K562 (cell line): Measurements from ENCODE around the gene NECAB3.
"Not testable (repeated sequence)": the region's sequence is repeated elsewhere in the genome, so short reads cannot be mapped to it uniquely, and the experiment has no call there.

Source experiments
- FOXA1 ChIP-seq: fragments of 450-650 bp; IDR thresholded peaks from 2 replicates; pipeline ENCODE4 v1.6.1; 2016; ENCODE audit warnings: mild to moderate bottlenecking, borderline replicate concordance
- PPARD ChIP-seq: fragments of 250-450 bp; sonication (Bioruptor Pico); IDR thresholded peaks from 2 replicates; pipeline ENCODE4 v1.8.0; 2022; ENCODE audit warnings: inconsistent platforms, mild to moderate bottlenecking, moderate library complexity
- TF ChIP-seq, protein P1 (sequence below), 3 experiments: IDR thresholded peaks in 2 of 3; conservative IDR thresholded peaks in 1 of 3; 2 replicates each; pipeline ENCODE4 v1.5.1; 2011 to 2012; ENCODE audit warnings: low read length in 3 of 3, mild to moderate bottlenecking in 3 of 3, control low read depth in 2 of 3, improper control_type of control experiment in 1 of 3, inconsistent platforms in 1 of 3, low read depth in 1 of 3, mixed read lengths in 1 of 3, moderate library complexity in 1 of 3; ENCODE audit not compliant: insufficient read depth in 2 of 3

DNA sequence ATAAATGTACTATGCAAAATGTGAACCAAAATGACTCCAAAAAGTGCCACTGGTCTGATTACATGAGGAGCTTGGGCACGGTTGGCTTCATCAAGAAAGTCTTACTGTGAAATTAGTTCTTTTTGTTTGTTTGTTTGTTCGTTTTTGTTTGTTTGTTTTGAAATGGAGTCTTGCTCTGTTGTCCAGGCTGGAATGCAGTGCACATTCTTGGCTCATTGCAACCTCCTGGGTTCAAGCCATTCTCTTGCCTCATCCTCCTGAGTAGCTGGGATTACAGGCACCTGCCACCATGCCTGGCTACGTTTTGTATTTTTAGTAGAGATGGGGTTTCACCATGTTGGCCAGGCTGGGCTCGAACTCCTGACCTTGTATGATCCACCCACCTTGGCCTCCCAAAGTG lies 42.3 kb downstream of the NECAB3 start:
- TF ChIP-seq FOXA1; PPARD (CRISPR knock-in tag): not testable (repeated sequence)
- TF ChIP-seq, protein P1, sequence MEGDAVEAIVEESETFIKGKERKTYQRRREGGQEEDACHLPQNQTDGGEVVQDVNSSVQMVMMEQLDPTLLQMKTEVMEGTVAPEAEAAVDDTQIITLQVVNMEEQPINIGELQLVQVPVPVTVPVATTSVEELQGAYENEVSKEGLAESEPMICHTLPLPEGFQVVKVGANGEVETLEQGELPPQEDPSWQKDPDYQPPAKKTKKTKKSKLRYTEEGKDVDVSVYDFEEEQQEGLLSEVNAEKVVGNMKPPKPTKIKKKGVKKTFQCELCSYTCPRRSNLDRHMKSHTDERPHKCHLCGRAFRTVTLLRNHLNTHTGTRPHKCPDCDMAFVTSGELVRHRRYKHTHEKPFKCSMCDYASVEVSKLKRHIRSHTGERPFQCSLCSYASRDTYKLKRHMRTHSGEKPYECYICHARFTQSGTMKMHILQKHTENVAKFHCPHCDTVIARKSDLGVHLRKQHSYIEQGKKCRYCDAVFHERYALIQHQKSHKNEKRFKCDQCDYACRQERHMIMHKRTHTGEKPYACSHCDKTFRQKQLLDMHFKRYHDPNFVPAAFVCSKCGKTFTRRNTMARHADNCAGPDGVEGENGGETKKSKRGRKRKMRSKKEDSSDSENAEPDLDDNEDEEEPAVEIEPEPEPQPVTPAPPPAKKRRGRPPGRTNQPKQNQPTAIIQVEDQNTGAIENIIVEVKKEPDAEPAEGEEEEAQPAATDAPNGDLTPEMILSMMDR (IDR thresholded peaks at IDR 0.05 in 2 of 3, conservative IDR thresholded peaks at IDR 0.05 in 1 of 3; ENCODE audit: insufficient read depth in 2 of 3, low read depth in 1 of 3, low read length in 3 of 3): not testable (repeated sequence)
